T-helper 9 cell (primary cell): Measurements from ENCODE around the gene CFAP77.

Experiments
- DNase-seq: peaks from one replicate; pipeline ENCODE4 v3.0.0-alpha.2; 2020

Gene CFAP77

DNA sequence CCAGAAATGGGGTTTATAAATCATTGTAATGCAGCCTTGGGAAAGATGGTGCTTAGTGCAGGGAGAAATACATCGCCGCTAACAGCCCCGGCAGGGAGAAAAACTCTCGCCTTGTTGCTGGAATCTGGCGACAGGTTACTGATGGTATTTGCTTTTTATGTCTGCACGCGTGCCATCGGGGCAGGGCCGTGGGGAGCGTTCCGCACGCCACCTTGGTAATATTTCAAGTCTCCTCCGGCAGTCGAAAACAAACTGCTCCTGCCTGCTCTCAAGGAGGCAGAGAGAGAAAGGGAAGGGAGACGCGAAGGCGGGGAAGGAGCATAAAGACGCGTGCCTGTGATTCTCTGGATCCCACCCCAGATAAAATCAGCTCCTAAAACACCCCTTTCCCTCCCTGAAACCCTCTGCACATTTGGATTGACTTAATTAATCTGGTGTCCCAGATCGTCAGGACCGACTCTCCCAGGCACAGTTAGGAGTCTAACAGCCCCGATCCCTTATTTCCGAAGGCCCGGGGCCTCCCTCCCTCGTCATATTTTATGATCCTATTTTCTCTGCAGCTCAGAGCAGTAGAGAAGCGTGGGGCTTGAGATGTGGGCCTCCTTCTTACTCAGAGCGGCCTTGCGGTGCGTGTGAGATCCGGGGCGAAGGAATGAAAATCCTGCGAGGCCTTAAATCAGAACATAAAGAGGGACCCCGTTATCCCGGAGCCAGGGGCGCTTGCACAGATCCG is 47.7 kb downstream of the CFAP77 start:
- DNase-seq = no peak

GRCh38 chr9:132458432-132458831 is 48.4 kb downstream of the CFAP77 start:
- no peak for DNase-seq

- no peak for DNase-seq
These were observed 49.6 kb downstream of the CFAP77 start for GRCh38 chr9:132459661-132460060.

DNA sequence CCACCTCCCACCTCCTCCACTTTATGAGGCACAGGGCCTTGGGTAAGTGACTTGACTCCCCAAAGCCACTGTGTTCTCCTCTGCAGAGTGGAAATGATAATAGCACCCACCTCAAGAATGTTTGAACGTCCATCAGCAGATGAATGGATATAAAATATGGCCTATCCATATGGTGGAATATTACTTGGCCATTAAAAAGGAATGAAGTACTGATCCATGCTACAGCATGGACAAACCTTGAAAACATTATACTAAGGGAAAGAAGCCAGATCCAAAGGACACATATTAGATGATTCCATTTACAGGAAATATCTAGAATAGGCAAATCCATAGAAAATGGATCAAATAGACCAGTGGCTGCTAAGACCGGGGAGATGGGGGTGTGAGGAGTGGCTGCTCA is 50.2 kb downstream of the CFAP77 start:
- no peak for DNase-seq

- no peak for DNase-seq
These were observed 51.4 kb downstream of the CFAP77 start for GRCh38 chr9:132461281-132461896.

DNA sequence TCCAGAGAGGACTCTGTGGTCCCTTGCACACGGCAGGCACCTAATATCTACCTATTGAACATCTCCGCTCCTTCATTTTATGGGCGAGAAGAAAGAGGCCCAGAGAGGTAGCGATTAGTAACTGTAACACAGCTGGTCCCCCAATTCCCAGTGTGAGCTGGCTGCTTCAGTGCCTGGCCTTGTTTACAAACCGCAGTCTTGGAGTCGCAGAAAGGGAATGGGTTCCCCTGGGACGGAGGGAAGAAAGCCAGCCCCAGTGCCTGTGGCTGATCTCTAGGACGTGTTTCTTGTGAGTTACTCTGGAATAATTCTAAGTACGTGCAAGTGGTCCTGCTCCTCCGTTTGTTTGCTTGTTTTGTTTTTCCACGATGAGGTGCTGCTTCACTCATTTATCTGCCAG is 52.0 kb downstream of the CFAP77 start:
- DNase-seq = no peak

DNA sequence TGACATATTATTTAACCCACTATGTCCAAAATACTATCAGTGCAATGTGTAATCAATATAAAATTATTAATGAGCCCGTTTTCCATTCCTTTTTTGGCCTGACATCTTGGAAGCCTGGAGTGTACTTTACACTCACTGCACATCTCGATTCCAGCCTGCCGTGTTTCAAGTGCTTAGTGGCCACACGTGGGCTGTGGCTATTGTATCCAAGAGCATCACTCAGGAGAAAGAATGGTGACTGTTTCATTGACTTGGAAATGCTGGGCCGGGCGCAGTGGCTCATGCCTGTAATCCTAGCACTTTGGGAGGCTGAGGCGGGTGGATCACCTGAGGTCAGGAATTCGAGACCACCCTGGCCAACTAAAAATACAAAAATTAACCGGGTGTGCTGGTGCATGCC is 54.5 kb downstream of the CFAP77 start:
- DNase-seq = no peak

- DNase-seq = no peak
These were observed 55.2 kb downstream of the CFAP77 start for GRCh38 chr9:132465131-132465635.

- no peak for DNase-seq
These were observed 62.2 kb downstream of the CFAP77 start for GRCh38 chr9:132472199-132472598.

DNA sequence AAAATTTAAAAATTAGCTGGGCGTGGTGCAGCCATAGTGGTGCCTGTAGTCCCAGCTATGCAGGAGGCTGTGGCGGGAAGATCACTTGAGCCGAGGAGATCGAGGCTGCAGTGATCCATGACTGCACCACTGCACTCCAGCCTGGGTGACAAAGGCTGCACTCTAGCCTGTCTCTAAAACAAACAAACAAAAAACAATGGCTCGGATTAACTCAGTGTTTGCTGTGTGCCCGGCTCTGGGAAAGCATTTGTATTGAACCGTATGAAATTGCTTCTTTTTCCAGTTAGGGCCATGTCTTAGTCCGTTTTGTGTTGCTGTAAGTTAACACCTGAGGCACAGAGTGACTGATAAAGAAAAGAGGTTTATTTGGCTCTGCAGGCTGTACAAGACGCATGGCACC is 62.6 kb downstream of the CFAP77 start:
- no peak for DNase-seq

DNA sequence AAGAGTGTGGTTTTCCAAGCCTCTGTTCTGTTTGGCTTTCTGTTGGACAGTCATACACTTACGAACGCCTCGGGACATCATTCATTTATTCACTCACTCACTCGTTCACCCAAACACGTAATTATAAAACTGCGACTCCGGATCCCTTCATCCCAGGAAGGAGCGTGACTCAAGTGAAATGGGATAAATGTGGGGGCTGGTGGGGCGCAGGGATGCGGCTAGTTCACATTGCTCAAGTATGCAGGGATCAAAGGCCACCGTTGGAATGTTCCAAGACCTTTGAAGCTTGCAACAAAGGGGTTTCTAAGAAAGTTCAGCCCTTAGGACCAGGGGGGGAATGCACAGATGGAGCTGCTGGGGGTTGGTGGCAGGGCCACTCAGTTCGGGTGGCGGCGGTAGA is 64.2 kb downstream of the CFAP77 start:
- DNase-seq = no peak

GRCh38 chr9:132478353-132479050 is 68.5 kb downstream of the CFAP77 start:
- DNase-seq = no peak

GRCh38 chr9:132479733-132480132 is 69.7 kb downstream of the CFAP77 start:
- no peak for DNase-seq

GRCh38 chr9:132481053-132481849 is 71.2 kb downstream of the CFAP77 start:
- no peak for DNase-seq

GRCh38 chr9:132482196-132482813 is 72.3 kb downstream of the CFAP77 start:
- no peak for DNase-seq

DNA sequence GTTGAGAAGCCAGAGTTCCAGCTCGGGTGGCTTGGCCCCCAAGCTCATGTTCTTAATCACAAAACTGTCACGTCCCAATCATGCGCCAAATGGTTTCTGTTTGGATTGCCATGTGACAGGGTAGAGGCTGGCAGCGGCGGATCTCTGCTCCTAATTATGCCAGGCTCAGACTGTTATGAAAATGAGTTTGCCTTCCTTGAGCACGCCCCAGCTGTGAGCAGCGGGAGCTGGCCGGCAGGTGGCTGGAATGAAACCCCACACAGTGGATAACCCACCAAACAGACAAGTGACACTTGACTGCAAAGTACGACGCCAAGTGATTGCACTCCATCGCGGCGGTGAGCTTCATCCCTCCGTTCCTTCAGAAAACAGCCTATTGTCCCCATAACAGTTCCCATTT is 75.4 kb downstream of the CFAP77 start:
- no peak for DNase-seq

DNA sequence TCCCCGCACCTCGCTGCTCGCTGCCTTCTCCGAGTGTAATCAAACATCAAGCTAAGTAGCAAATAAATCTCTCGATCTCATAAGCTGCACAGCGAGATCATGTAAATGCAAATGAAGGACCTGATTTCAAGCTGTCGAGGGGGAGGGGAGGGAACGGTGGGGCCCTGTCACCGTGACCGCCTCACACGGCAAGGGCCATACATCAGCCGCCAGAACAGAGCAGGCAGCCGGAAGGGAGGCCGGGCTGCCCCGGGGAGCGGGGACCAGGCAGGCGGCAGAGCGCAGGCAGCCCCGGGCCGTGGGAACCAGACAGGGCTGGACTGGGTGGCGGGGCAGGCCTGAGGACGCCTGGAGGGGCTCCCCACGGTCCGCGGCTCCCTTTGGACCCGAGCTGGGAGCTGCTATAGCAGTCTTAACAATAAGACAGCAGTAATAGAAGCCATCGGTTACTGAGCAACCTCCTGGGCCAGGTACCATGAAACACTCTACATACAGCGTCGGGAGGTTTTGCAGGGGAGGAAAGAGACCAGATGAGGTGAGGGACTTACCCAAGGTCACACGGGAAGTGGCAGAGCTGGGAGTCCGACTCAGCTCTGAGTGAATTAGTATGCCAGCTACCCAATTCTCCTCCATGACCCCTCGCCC is 76.8 kb downstream of the CFAP77 start:
- DNase-seq = peak; percentile 39

- DNase-seq = no peak
These were observed 77.4 kb downstream of the CFAP77 start for GRCh38 chr9:132487351-132487791.

GRCh38 chr9:132487980-132488535 is 78.0 kb downstream of the CFAP77 start:
- no peak for DNase-seq

- no peak for DNase-seq
These were observed 78.6 kb downstream of the CFAP77 start for GRCh38 chr9:132488626-132489025.

- DNase-seq = no peak
These were observed 79.5 kb downstream of the CFAP77 start for GRCh38 chr9:132489536-132489935.

GRCh38 chr9:132494857-132495256 is 84.8 kb downstream of the CFAP77 start:
- DNase-seq = no peak
